NOMO-1 (cell line): ENCODE measurements around the gene CCDC85C.
"Not testable (repeated sequence)": the region's sequence is repeated elsewhere in the genome, so short reads cannot be mapped to it uniquely, and the experiment has no call there.

Source experiments
- DNase-seq, 2 experiments: peaks; one replicate each; lab custom pipeline; 2025; ENCODE audit not compliant: unreplicated experiment in 2 of 2; lab: John Stamatoyannopoulos, UW

Gene CCDC85C

DNA sequence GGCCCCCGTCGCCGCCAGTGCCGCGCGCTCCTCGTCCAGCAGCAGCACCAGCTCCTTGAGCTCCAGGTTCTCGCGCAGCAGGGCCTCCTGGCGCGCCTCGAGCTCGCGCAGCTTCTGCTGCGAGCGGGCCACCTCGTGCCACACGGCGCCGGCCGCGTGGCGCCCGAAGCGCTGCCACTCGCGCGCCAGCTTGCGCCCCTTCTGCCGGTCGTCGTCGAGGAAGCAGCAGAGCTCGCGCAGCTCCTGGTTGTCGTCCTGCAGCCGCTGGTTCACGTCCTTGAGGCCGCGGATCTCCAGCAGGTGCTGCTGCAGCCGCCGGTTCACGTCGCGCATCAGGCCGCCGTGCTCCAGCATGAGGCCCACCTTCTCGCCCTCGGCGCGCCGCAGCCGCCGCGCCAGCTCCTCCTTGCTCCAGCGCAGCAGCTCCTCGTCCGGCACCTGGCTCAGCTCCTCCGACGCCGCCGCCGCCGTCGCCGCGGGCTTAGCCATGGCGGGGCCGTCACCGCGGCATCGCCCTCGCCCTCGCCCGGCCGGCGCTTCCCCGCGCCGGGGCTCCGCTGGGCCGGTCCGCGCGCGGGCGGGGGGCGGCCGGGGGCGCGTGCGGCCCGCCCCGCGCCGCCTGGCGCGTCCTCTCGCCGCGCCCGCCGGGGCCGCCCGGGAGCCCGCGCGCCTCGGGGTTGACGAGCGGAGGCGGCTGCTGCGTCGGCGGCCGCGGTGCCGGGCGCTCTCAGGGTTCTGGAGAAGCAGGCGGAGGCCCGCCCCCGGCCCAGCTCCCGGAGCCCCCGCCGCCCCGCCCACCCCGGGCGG is at the start of gene CCDC85C:
Gene CCDC85C, minus strand, starts transcription at position 737 of the 807 bp plus-strand sequence. Its CDS starts 248 bp downstream, at position 489.
- DNase-seq = peak; percentile 4 to 13

GRCh38 chr14:99651953-99652746 is 48.1 kb upstream of the CCDC85C start:
- DNase-seq = no peak

DNA sequence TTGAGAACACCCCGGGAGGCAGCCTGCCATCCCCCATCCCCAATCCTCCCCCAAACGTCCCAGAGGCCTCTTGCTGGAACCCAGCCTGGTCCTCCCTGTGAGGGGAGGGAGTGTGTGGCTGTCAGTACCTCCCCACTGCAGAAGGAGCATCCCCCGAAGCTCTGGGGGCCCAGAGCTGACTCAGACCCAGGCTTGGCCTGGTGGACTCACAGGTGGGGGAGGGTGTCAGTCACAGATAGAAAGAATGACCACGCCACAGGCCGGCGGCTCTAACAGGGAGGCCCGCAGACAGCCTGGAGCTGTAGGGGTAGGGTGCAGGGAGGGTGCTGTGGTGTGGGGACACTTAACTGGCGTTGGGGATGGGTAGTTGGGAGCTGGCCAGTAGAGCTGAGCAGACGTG is 46.2 kb upstream of the CCDC85C start:
- no peak for DNase-seq

- DNase-seq = no peak
These were observed 45.6 kb upstream of the CCDC85C start for GRCh38 chr14:99649643-99650042.

- DNase-seq = peak in 1 of 2 experiments; percentile 24
These were observed 45.2 kb upstream of the CCDC85C start for GRCh38 chr14:99649219-99649618.

DNA sequence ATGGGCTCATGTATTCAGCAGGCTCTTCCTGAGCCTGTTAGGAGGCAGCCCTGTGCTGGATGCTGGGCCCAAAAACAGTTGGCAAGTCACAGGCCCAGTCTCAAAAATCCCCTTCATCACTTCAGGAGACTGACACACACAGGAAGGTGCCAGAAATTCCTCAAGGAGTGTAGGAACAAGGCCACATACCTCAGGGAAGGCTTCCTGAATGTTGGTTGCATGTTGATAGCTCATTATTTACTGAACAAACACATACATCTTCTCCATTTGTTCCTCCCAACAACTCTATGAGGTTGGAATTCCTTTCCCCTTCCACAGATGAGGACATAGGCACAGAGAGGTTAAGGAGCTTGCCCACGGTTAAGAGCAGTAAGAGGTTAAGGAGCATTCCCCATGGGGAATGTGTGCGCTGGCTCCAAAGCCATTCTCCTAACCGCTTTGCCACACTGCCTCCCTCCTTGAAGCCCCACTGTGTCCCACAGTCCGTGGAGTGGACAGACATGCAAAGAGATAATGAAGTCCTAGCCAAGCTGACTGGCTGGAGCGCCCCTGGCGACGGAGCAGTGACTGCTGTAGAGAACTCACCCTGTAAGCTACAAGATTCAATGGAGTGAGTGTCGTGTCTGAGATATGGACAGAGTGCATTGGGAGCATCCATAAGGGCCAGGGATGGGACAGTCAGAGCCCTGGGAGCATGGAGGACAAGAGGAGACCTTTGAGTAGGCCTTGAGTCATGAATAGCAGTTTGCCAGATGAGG is 44.2 kb upstream of the CCDC85C start:
- DNase-seq = no peak

- no peak for DNase-seq
These were observed 43.4 kb upstream of the CCDC85C start for GRCh38 chr14:99647411-99647810.

- no peak for DNase-seq
These were observed 41.8 kb upstream of the CCDC85C start for GRCh38 chr14:99645545-99646505.

- peak in 1 of 2 experiments; percentile 1 for DNase-seq
These were observed 40.9 kb upstream of the CCDC85C start, which contains the start of gene HHIPL1 for GRCh38 chr14:99644723-99645544. HHIPL1 (plus strand) TSS chr14:99645129; CDS start chr14:99645208, 79 bp downstream.

DNA sequence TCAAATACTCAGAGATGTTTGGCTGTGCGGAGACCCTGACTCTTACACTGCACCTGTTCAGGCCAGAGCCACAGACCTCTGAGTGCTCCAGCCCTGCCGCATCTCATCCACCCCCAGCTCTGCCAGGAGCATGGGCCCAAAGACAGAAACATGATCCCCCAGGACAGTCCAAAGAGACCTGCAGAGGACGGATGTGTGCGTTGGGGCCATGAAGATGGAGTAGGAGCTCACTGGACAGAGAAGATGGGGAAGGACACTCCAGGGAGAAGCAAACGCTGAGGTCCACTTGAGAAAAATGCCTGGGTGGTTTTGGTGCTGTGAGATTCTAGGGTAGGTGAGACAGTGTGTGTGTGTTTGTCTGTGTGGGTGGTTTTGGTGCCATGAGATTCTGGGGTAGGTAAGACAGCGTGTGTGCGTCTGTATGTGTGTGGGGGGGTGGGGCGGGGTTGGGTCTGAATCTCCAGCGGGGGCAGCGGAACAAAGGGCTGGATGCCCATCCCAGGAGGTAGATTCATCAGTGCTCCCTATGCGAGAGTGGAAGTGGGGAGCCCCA is 40.1 kb upstream of the CCDC85C start:
- DNase-seq = no peak

GRCh38 chr14:99643343-99643742 is 39.3 kb upstream of the CCDC85C start:
- DNase-seq = no peak

- DNase-seq = not testable (repeated sequence)
These were observed 38.8 kb upstream of the CCDC85C start for GRCh38 chr14:99642771-99643170.

DNA sequence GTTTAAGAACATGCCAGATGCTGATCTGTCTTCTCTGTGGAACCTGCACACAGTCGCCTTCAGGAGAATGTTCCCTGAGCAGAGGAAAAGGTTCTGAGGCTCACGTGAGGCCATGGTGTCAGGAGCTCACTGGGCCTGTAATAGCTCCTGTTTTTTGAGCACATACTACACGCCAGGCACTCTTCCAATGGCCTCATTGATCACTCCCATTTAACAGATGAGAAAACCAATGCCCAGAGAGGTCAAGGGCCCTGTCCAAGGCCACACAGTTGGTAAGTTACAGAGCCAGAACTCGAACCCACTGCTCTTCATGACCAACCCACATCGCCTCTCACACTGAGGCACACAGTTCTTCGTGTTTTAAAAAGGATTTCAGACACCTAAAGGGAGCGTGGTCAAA is 33.6 kb upstream of the CCDC85C start:
- no peak for DNase-seq

DNA sequence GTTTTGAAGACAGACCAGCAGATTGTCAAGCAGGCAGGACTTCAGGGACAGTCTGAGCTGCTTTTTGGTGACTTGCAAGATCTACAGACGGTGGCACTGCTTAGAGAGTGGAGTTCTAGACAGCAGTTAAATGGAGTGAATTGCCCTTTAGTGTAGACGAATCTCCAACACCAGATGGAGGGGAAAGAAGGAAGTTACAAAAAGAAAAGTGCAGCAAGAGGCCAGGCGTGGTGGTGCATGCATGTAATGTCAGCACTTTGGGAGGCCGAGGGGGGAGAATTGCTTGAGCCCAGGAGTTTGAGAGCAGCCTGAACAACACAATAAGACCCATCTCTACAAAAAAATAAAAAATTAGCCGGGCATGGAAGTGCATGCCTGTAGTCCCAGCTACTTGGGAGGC is 32.5 kb upstream of the CCDC85C start:
- DNase-seq = peak; percentile 21 to 27

GRCh38 chr14:99635116-99635515 is 31.1 kb upstream of the CCDC85C start:
- no peak for DNase-seq

DNA sequence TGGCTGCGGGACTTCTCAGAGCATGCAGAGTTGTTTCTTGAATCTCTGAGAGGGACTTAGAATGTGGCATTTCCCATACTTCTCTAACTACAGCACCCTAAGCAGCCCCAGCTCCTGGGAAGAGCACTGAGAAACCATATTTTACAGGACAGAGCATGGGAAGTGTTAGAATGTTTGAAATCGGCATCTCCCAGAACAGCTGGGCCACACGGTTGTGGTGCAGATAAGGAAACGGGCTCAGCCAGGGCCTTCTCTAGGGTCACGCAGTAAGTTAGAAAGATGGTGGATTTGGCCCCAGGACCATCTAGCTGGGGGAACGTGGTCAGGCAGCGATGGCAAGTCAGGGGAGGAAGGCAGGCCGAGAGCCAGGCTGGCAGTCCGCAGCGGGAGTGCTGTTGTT is 30.4 kb upstream of the CCDC85C start:
- DNase-seq = no peak

DNA sequence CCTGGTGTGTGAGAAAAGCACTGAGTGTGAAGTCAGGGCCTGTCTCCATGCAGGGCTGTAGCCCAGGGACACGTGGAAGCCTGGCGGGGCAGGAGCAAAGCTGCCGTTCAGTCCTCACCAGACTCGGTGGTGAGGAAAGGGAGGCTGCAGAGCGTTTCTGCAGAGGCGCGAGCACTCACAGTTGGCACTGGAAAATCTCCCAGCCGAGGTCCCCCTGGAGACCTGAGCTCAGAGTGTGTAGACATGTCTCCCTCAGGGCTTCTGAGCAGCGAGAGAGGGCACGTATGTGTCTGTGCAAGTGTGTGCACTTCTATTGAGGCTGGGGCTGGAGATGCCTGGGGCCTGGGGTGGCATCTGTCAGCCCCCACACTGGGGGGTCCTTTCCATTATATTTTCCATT is 29.9 kb upstream of the CCDC85C start:
- no peak for DNase-seq

- no peak for DNase-seq
These were observed 29.1 kb upstream of the CCDC85C start for GRCh38 chr14:99633141-99633540.
